KOPT-K1 (cell line): ENCODE results near the gene DYSF.

Experiments
- H3K27ac ChIP-seq: fragments of 200-600 bp; sonication (generic); 2 replicates; pipeline ENCODE4 v1.5.1; 2016; ENCODE audit warnings: antibody characterized with exemption, mild to moderate bottlenecking, low read depth, low read length; ENCODE audit not compliant: poor library complexity, severe bottlenecking
- H3K36me3 ChIP-seq: fragments of 200-600 bp; sonication (generic); 2 replicates; pipeline ENCODE4 v1.5.1; 2017; ENCODE audit warnings: antibody characterized with exemption, mild to moderate bottlenecking, low read length, moderate library complexity; ENCODE audit not compliant: insufficient read depth
- H3K9me3 ChIP-seq: fragments of 200-600 bp; sonication (generic); 2 replicates; pipeline ENCODE4 v1.5.1; 2017; ENCODE audit warnings: antibody characterized with exemption, low read length, mild to moderate bottlenecking; ENCODE audit not compliant: insufficient read depth, poor library complexity, severe bottlenecking

Gene DYSF

GRCh38 chr2:71612581-71613402 is 159.4 kb downstream of the DYSF start:
- Histone ChIP-seq H3K9me3 (no peaks in the 10 kb centered on the region), H3K36me3 (no peaks in the 10 kb centered on the region), H3K27ac (no peak overlapping the region)

- Histone ChIP-seq H3K9me3 (no peaks in the 10 kb centered on the region), H3K36me3 (no peaks in the 10 kb centered on the region), H3K27ac (no peak overlapping the region)
These were observed 160.1 kb downstream of the DYSF start for GRCh38 chr2:71613403-71613952.

GRCh38 chr2:71613953-71614925 is 160.9 kb downstream of the DYSF start:
- Histone ChIP-seq H3K36me3 (no peaks in the 10 kb centered on the region), H3K9me3 (no peaks in the 10 kb centered on the region), H3K27ac (no peak overlapping the region)

GRCh38 chr2:71614976-71615766 is 161.8 kb downstream of the DYSF start:
- Histone ChIP-seq H3K9me3 (no peaks in the 10 kb centered on the region), H3K36me3 (no peaks in the 10 kb centered on the region), H3K27ac (no peak overlapping the region)

GRCh38 chr2:71615767-71616730 is 162.7 kb downstream of the DYSF start:
- Histone ChIP-seq H3K27ac (no peak overlapping the region), H3K9me3 (no peaks in the 10 kb centered on the region), H3K36me3 (no peaks in the 10 kb centered on the region)

- no peak overlapping the region for H3K27ac ChIP-seq
- no peaks in the 10 kb centered on the region for H3K9me3 ChIP-seq
- no peaks in the 10 kb centered on the region for H3K36me3 ChIP-seq
These were observed 163.9 kb downstream of the DYSF start for GRCh38 chr2:71617266-71617665.

GRCh38 chr2:71618327-71619113 is 165.2 kb downstream of the DYSF start:
- Histone ChIP-seq H3K36me3 (no peaks in the 10 kb centered on the region), H3K27ac (no peak overlapping the region), H3K9me3 (no peaks in the 10 kb centered on the region)

- no peak overlapping the region for H3K27ac ChIP-seq
- H3K9me3 ChIP-seq, result no peaks in the 10 kb centered on the region
- H3K36me3 ChIP-seq, result no peaks in the 10 kb centered on the region
These were observed 165.9 kb downstream of the DYSF start for GRCh38 chr2:71619230-71619741.

GRCh38 chr2:71620116-71620515 is 166.8 kb downstream of the DYSF start:
- Histone ChIP-seq H3K9me3 (no peaks in the 10 kb centered on the region), H3K36me3 (no peaks in the 10 kb centered on the region), H3K27ac (no peak overlapping the region)

- Histone ChIP-seq H3K9me3 (no peaks in the 10 kb centered on the region), H3K36me3 (no peaks in the 10 kb centered on the region), H3K27ac (no peak overlapping the region)
These were observed 167.5 kb downstream of the DYSF start for GRCh38 chr2:71620851-71621251.

GRCh38 chr2:71629273-71629672 is 175.9 kb downstream of the DYSF start:
- no peak overlapping the region for H3K27ac ChIP-seq
- H3K9me3 ChIP-seq, result no peaks in the 10 kb centered on the region
- no peaks in the 10 kb centered on the region for H3K36me3 ChIP-seq

- no peak overlapping the region for H3K27ac ChIP-seq
- H3K9me3 ChIP-seq, result no peaks in the 10 kb centered on the region
- H3K36me3 ChIP-seq, result no peaks in the 10 kb centered on the region
These were observed 176.6 kb downstream of the DYSF start for GRCh38 chr2:71629771-71630453.
